ENCODE measurements around the gene BTBD10. TPM values are rescaled to one million over a fixed set of nuclear protein-coding genes. Genes with fewer than 3 reads are reported as not detected.
"Not testable (repeated sequence)": the region's sequence is repeated elsewhere in the genome, so short reads cannot be mapped to it uniquely, and the experiment has no call there.

Gene BTBD10
- polyA plus RNA-seq, 2 donors: 16.1 to 24.9 TPM

DNA sequence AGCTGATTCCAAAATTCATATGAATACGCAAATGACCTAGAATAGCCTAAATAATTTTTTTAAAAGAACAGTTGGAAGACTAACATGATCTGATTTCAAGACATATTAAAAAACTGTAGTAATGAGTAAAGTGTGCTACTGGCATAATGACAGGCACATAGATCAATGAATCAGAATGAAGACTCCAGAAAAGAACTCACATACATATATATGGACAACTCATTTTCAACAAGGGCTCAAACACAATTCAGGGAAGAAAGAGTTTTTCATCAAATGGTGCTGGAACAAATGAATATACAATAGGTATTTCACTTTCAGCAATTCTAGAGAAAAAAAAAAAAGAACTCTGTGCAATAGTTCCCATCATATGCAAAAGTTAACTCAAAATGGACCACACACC, 33.7 kb downstream of the BTBD10 start:
- H3K36me3 ChIP-seq (ENCODE audit: control insufficient read depth in 2 of 2, insufficient read depth in 2 of 2, low read length in 1 of 2): no peaks in the 10 kb centered on the region
- no peaks in the 10 kb centered on the region for H3K9me3 ChIP-seq (ENCODE audit: control insufficient read depth in 2 of 2, insufficient read depth in 1 of 2, low read depth in 1 of 2, low read length in 1 of 2)
- H3K27ac ChIP-seq (ENCODE audit: low read depth in 2 of 2, low read length in 1 of 2): no peak overlapping the region
- H3K4me1 ChIP-seq (ENCODE audit: control insufficient read depth in 2 of 2, insufficient read depth in 2 of 2, low read length in 1 of 2): no peaks in the 10 kb centered on the region
- 100% methylated on average over 1 of the region's 1 CpG for WGBS, 2 donors
- no peaks in the 10 kb centered on the region for H3K27me3 ChIP-seq (ENCODE audit: control insufficient read depth in 1 of 2, insufficient read depth in 2 of 2, low read length in 2 of 2)
- no peak overlapping the region for H3K4me3 ChIP-seq (ENCODE audit: low read depth in 1 of 2, low read length in 2 of 2)

DNA sequence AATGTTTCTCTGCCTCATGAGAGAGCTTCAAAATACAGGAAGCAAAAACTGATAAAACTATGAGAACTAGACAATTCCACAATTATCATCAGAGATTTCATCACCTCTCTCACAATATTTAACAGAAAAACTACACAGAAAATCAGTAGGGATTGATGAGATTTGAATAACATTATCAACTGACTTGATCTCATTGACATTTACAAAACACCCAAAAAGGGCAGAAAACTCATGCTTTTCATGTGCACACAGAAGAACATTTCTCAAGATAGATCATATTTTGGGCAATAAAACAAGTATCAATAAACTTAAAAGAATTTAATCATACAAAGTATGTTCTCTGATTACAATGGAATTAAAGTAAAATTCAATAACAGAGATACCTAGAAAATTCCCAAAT, 35.6 kb downstream of the BTBD10 start:
- H3K27ac ChIP-seq (ENCODE audit: low read depth in 2 of 2, low read length in 1 of 2): no peak overlapping the region
- no peaks in the 10 kb centered on the region for H3K4me1 ChIP-seq (ENCODE audit: control insufficient read depth in 2 of 2, insufficient read depth in 2 of 2, low read length in 1 of 2)
- no peaks in the 10 kb centered on the region for H3K27me3 ChIP-seq (ENCODE audit: control insufficient read depth in 1 of 2, insufficient read depth in 2 of 2, low read length in 2 of 2)
- no peak overlapping the region for H3K4me3 ChIP-seq (ENCODE audit: low read depth in 1 of 2, low read length in 2 of 2)
- H3K9me3 ChIP-seq (ENCODE audit: control insufficient read depth in 2 of 2, insufficient read depth in 1 of 2, low read depth in 1 of 2, low read length in 1 of 2): no peaks in the 10 kb centered on the region
- H3K36me3 ChIP-seq (ENCODE audit: control insufficient read depth in 2 of 2, insufficient read depth in 2 of 2, low read length in 1 of 2): no peaks in the 10 kb centered on the region

DNA sequence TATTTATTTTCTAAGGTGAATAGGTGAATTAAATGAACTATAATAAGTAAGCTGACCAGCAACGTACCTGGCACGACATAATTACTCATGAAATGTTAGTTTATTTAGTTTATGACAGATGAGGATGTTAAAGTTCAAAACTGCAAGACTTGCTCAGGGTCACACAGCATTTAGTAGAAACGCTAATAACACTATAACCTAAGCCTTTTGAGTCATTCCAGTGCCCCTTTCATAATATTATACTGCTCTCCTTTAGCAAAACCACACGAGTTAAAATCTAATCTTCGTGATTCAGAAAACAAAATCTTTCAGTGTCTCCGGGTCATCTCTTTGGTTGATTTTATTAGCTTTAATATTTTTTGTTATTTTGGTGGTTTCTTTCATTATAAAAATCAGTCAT, 39.6 kb downstream of the BTBD10 start:
- no peak overlapping the region for H3K4me3 ChIP-seq (ENCODE audit: low read depth in 1 of 2, low read length in 2 of 2)
- no peaks in the 10 kb centered on the region for H3K27me3 ChIP-seq (ENCODE audit: control insufficient read depth in 1 of 2, insufficient read depth in 2 of 2, low read length in 2 of 2)
- 69 to 83% methylated on average over 6 of the region's 6 CpGs for WGBS, 2 donors
- H3K9me3 ChIP-seq (ENCODE audit: control insufficient read depth in 2 of 2, insufficient read depth in 1 of 2, low read depth in 1 of 2, low read length in 1 of 2): no peaks in the 10 kb centered on the region
- H3K27ac ChIP-seq (ENCODE audit: low read depth in 2 of 2, low read length in 1 of 2): no peak overlapping the region
- H3K4me1 ChIP-seq (ENCODE audit: control insufficient read depth in 2 of 2, insufficient read depth in 2 of 2, low read length in 1 of 2): no peaks in the 10 kb centered on the region
- no peaks in the 10 kb centered on the region for H3K36me3 ChIP-seq (ENCODE audit: control insufficient read depth in 2 of 2, insufficient read depth in 2 of 2, low read length in 1 of 2)

DNA sequence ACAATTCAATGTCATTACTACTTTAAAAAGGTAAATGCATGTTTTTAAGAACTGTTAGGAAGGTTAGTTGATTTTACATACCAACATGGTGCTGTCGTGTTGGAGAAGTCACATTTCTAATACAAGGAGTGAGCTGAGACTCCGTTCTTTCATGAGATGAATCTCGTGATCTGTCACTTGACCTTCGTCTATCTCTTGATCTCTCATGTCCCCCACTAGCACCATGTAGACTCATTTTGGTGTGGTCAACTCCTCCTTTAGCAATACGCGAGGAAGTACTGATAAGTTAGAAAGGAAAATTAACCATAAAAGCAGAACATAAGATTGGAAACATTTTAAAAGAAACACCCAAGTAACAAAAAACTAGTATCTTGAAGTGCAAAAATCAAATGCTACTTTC, 41.5 kb downstream of the BTBD10 start:
- Histone ChIP-seq H3K27me3 (ENCODE audit: control insufficient read depth in 1 of 2, insufficient read depth in 2 of 2, low read length in 2 of 2) (no peaks in the 10 kb centered on the region), H3K36me3 (ENCODE audit: control insufficient read depth in 2 of 2, insufficient read depth in 2 of 2, low read length in 1 of 2) (no peaks in the 10 kb centered on the region), H3K27ac (ENCODE audit: low read depth in 2 of 2, low read length in 1 of 2) (no peak overlapping the region), H3K4me3 (ENCODE audit: low read depth in 1 of 2, low read length in 2 of 2) (no peak overlapping the region), H3K4me1 (ENCODE audit: control insufficient read depth in 2 of 2, insufficient read depth in 2 of 2, low read length in 1 of 2) (no peaks in the 10 kb centered on the region), H3K9me3 (ENCODE audit: control insufficient read depth in 2 of 2, insufficient read depth in 1 of 2, low read depth in 1 of 2, low read length in 1 of 2) (no peaks in the 10 kb centered on the region)
- 95 to 98% methylated on average over 6 of the region's 6 CpGs for WGBS, 2 donors

DNA sequence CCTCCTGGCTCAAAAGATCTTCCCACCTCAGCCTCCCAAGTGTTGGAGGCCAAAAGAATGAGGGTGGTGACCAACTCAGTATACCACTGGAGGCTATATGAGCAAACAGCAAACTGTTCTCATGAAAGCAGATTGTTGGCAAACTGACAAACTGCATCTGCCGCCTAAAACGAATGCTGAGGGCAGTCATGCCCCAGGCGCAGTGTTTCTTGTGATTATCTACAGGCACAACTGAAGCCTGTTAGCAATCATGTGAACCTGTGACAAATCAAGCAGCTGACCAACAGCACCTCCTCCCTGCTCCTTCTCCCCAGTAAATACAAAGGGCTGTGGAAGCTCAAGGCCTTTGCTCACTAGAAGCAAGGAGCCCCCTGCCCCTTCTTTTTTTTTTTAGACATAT, 47.8 kb downstream of the BTBD10 start:
- Histone ChIP-seq H3K4me3 (ENCODE audit: low read depth in 1 of 2, low read length in 2 of 2) (no peak overlapping the region), H3K4me1 (ENCODE audit: control insufficient read depth in 2 of 2, insufficient read depth in 2 of 2, low read length in 1 of 2) (no peaks in the 10 kb centered on the region), H3K9me3 (ENCODE audit: control insufficient read depth in 2 of 2, insufficient read depth in 1 of 2, low read depth in 1 of 2, low read length in 1 of 2) (no peaks in the 10 kb centered on the region), H3K27me3 (ENCODE audit: control insufficient read depth in 1 of 2, insufficient read depth in 2 of 2, low read length in 2 of 2) (no peaks in the 10 kb centered on the region), H3K27ac (ENCODE audit: low read depth in 2 of 2, low read length in 1 of 2) (no peak overlapping the region), H3K36me3 (ENCODE audit: control insufficient read depth in 2 of 2, insufficient read depth in 2 of 2, low read length in 1 of 2) (peaks cover 0 to 3% of the 10 kb centered on the region in 2 donors)
- 74 to 83% methylated on average over 3 of the region's 3 CpGs for WGBS, 2 donors

DNA sequence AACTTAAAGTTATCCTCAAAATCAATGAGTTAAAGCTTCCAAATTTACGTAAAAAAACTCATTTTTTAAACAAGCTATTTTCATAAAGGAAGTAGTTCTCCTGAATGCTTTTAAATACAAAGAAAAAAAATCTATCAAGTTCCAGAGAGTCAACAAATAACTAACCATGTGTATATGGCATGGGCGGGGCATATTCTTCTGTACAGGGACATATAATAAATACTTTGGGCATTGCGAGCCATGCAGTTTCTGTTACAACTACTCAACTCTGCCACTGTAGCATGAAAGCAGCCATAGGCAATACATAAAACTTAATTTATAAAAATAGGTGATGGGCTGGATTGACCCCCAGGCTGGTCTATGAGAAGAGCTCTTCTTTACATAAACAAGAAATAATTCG, 57.8 kb downstream of the BTBD10 start:
- no peaks in the 10 kb centered on the region for H3K27me3 ChIP-seq (ENCODE audit: control insufficient read depth in 1 of 2, insufficient read depth in 2 of 2, low read length in 2 of 2)
- H3K36me3 ChIP-seq (ENCODE audit: control insufficient read depth in 2 of 2, insufficient read depth in 2 of 2, low read length in 1 of 2): peaks cover 3 to 5% of the 10 kb centered on the region in 2 donors
- H3K27ac ChIP-seq (ENCODE audit: low read depth in 2 of 2, low read length in 1 of 2): no peak overlapping the region
- 93 to 97% methylated on average over 4 of the region's 4 CpGs for WGBS, 2 donors
- H3K9me3 ChIP-seq (ENCODE audit: control insufficient read depth in 2 of 2, insufficient read depth in 1 of 2, low read depth in 1 of 2, low read length in 1 of 2): no peaks in the 10 kb centered on the region
- H3K4me1 ChIP-seq (ENCODE audit: control insufficient read depth in 2 of 2, insufficient read depth in 2 of 2, low read length in 1 of 2): no peaks in the 10 kb centered on the region
- no peak overlapping the region for H3K4me3 ChIP-seq (ENCODE audit: low read depth in 1 of 2, low read length in 2 of 2)

DNA sequence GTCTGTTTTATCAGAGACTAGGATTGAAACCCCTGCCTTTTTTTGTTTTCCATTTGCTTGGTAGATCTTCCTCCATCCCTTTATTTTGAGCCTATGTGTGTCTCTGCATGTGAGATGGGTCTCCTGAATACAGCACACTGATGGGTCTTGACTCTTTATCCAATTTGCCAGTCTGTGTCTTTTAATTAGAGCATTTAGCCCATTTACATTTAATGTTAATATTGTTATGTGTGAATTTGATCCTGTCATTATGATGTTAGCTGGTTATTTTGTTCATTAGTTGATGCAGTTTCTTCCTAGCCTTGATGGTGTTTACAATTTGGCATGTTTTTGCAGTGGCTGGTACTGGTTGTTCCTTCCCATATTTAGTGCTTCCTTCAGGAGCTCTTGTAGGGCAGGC, 64.7 kb downstream of the BTBD10 start:
- not testable (repeated sequence) for H3K27me3 ChIP-seq (ENCODE audit: control insufficient read depth in 1 of 2, insufficient read depth in 2 of 2, low read length in 2 of 2); H3K4me3 ChIP-seq (ENCODE audit: low read depth in 1 of 2, low read length in 2 of 2); H3K27ac ChIP-seq (ENCODE audit: low read depth in 2 of 2, low read length in 1 of 2); H3K4me1 ChIP-seq (ENCODE audit: control insufficient read depth in 2 of 2, insufficient read depth in 2 of 2, low read length in 1 of 2); H3K9me3 ChIP-seq (ENCODE audit: control insufficient read depth in 2 of 2, insufficient read depth in 1 of 2, low read depth in 1 of 2, low read length in 1 of 2); H3K36me3 ChIP-seq (ENCODE audit: control insufficient read depth in 2 of 2, insufficient read depth in 2 of 2, low read length in 1 of 2)

DNA sequence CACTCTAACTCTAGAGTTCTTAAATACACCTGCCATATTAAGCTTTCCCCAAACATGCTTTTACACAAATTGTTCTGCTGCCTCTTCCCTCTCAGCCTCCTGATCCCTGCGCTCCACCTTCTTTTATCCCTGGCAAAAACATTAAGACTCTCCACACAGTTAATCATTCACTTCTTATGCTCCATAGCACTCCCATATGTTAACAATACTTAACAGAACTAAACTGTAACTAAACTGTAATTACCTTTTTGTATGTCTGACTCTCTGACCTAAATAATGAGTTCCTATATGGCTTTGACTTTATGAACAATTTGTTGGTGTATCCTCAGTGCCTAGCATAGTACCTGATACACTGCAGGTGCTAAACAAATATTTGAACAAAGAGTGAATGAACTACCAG, 71.8 kb downstream of the BTBD10 start:
- no peak overlapping the region for H3K4me3 ChIP-seq (ENCODE audit: low read depth in 1 of 2, low read length in 2 of 2)
- WGBS, 2 donors: 87 to 100% methylated on average over 1 of the region's 1 CpG
- peaks cover 9 to 11% of the 10 kb centered on the region in 2 donors for H3K36me3 ChIP-seq (ENCODE audit: control insufficient read depth in 2 of 2, insufficient read depth in 2 of 2, low read length in 1 of 2)
- no peaks in the 10 kb centered on the region for H3K4me1 ChIP-seq (ENCODE audit: control insufficient read depth in 2 of 2, insufficient read depth in 2 of 2, low read length in 1 of 2)
- no peaks in the 10 kb centered on the region for H3K9me3 ChIP-seq (ENCODE audit: control insufficient read depth in 2 of 2, insufficient read depth in 1 of 2, low read depth in 1 of 2, low read length in 1 of 2)
- H3K27ac ChIP-seq (ENCODE audit: low read depth in 2 of 2, low read length in 1 of 2): no peak overlapping the region
- H3K27me3 ChIP-seq (ENCODE audit: control insufficient read depth in 1 of 2, insufficient read depth in 2 of 2, low read length in 2 of 2): no peaks in the 10 kb centered on the region

DNA sequence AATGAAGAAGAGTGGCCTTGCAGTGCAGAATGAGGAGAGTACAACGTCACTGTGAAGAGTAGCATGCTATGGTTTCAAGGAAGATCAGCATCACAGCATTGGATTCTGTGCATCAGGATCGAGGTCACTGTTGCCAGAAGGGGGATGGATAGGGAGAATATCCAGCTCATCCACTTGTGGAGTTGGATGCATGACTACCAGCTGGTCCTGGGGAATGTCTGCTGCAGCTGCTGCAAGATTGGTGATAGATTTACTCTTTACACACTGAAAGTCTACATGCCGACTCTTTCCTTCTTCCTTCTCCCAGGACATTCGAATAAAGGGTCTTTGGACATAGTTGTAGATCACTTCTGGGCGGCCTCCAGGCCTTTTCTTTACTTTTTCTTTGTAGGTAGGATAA, 74.3 kb downstream of the BTBD10 start:
- no peaks in the 10 kb centered on the region for H3K9me3 ChIP-seq (ENCODE audit: control insufficient read depth in 2 of 2, insufficient read depth in 1 of 2, low read depth in 1 of 2, low read length in 1 of 2)
- no peaks in the 10 kb centered on the region for H3K4me1 ChIP-seq (ENCODE audit: control insufficient read depth in 2 of 2, insufficient read depth in 2 of 2, low read length in 1 of 2)
- no peak overlapping the region for H3K27ac ChIP-seq (ENCODE audit: low read depth in 2 of 2, low read length in 1 of 2)
- 86 to 88% methylated on average over 5 of the region's 5 CpGs for WGBS, 2 donors
- H3K36me3 ChIP-seq (ENCODE audit: control insufficient read depth in 2 of 2, insufficient read depth in 2 of 2, low read length in 1 of 2): peaks cover 9 to 11% of the 10 kb centered on the region in 2 donors
- H3K4me3 ChIP-seq (ENCODE audit: low read depth in 1 of 2, low read length in 2 of 2): no peak overlapping the region
- no peaks in the 10 kb centered on the region for H3K27me3 ChIP-seq (ENCODE audit: control insufficient read depth in 1 of 2, insufficient read depth in 2 of 2, low read length in 2 of 2)

DNA sequence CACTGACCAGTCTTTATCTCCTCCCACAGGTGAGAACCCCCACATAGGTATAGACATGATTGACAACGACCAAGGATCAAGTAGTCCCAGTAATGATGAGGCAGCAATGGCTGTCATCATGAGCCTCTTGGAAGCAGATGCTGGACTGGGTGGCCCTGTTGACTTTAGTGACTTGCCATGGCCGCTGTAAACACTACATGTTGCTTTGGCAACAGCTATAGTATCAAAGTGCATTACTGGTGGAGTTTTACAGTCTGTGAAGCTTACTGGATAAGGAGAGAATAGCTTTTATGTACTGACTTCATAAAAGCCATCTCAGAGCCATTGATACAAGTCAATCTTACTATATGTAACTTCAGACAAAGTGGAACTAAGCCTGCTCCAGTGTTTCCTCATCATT, 76.5 kb downstream of the BTBD10 start:
- Histone ChIP-seq H3K9me3 (ENCODE audit: control insufficient read depth in 2 of 2, insufficient read depth in 1 of 2, low read depth in 1 of 2, low read length in 1 of 2) (no peaks in the 10 kb centered on the region), H3K4me3 (ENCODE audit: low read depth in 1 of 2, low read length in 2 of 2) (no peak overlapping the region), H3K27me3 (ENCODE audit: control insufficient read depth in 1 of 2, insufficient read depth in 2 of 2, low read length in 2 of 2) (no peaks in the 10 kb centered on the region), H3K4me1 (ENCODE audit: control insufficient read depth in 2 of 2, insufficient read depth in 2 of 2, low read length in 1 of 2) (no peaks in the 10 kb centered on the region), H3K27ac (ENCODE audit: low read depth in 2 of 2, low read length in 1 of 2) (no peak overlapping the region), H3K36me3 (ENCODE audit: control insufficient read depth in 2 of 2, insufficient read depth in 2 of 2, low read length in 1 of 2) (peaks cover 11 to 18% of the 10 kb centered on the region in 2 donors)
- 89 to 92% methylated on average over 2 of the region's 2 CpGs for WGBS, 2 donors

Measured in esophagus (tissue), 2 donors.